Measurements from ENCODE around the gene ALOX15.

- TF ChIP-seq, protein P1, sequence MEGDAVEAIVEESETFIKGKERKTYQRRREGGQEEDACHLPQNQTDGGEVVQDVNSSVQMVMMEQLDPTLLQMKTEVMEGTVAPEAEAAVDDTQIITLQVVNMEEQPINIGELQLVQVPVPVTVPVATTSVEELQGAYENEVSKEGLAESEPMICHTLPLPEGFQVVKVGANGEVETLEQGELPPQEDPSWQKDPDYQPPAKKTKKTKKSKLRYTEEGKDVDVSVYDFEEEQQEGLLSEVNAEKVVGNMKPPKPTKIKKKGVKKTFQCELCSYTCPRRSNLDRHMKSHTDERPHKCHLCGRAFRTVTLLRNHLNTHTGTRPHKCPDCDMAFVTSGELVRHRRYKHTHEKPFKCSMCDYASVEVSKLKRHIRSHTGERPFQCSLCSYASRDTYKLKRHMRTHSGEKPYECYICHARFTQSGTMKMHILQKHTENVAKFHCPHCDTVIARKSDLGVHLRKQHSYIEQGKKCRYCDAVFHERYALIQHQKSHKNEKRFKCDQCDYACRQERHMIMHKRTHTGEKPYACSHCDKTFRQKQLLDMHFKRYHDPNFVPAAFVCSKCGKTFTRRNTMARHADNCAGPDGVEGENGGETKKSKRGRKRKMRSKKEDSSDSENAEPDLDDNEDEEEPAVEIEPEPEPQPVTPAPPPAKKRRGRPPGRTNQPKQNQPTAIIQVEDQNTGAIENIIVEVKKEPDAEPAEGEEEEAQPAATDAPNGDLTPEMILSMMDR (IDR thresholded peaks at IDR 0.05), result no peak
- TF ChIP-seq POLR2AphosphoS5 (IDR thresholded peaks at IDR 0.05) (no peak), EP300 (IDR thresholded peaks at IDR 0.05) (no peak)
These were observed 49.3 kb upstream of the ALOX15 start for GRCh38 chr17:4690745-4691144.

Measured in esophagus muscularis mucosa (tissue), 4 donors.